ENCODE measurements around the gene TAMALIN.
A peak's percentile ranks its signal among the peaks of the same experiment; 100 is the strongest.

The TAMALIN gene

DNA sequence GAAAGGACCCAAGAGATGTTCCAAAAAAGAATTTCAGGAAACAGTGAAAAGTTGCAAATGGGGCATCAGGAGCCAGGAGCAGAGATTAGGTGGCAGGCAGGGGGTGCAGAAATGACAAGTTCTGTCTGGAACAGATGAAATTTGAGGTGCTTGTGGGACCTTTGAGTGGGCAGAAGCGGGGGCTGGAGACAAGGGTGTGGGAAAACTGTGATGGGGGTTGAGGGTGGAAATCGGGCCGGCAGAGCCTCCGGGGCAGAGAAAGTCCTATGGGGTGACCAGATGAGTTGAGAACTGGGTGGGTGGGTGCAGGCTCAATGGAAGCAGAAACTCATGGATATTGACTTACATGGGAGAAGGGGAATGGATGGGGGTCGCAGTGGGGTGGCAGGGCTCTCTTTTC lies 42.9 kb downstream of the TAMALIN start:
- H3K36me3 ChIP-seq, result peaks cover 5% of the 10 kb centered on the region
- no peaks in the 10 kb centered on the region for H3K9me3 ChIP-seq (ENCODE audit: severe bottlenecking)
- H3K27ac ChIP-seq, result no peak overlapping the region
- H3K27me3 ChIP-seq (ENCODE audit: insufficient read depth, low read depth, severe bottlenecking), result no peaks in the 10 kb centered on the region
- no peak overlapping the region for H3K4me3 ChIP-seq (ENCODE audit: low read depth, low read length)
- no peak for DNase-seq
- TF ChIP-seq, protein P1, sequence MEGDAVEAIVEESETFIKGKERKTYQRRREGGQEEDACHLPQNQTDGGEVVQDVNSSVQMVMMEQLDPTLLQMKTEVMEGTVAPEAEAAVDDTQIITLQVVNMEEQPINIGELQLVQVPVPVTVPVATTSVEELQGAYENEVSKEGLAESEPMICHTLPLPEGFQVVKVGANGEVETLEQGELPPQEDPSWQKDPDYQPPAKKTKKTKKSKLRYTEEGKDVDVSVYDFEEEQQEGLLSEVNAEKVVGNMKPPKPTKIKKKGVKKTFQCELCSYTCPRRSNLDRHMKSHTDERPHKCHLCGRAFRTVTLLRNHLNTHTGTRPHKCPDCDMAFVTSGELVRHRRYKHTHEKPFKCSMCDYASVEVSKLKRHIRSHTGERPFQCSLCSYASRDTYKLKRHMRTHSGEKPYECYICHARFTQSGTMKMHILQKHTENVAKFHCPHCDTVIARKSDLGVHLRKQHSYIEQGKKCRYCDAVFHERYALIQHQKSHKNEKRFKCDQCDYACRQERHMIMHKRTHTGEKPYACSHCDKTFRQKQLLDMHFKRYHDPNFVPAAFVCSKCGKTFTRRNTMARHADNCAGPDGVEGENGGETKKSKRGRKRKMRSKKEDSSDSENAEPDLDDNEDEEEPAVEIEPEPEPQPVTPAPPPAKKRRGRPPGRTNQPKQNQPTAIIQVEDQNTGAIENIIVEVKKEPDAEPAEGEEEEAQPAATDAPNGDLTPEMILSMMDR (IDR thresholded peaks at IDR 0.05; ENCODE audit: low read depth, low read length), result no peak

DNA sequence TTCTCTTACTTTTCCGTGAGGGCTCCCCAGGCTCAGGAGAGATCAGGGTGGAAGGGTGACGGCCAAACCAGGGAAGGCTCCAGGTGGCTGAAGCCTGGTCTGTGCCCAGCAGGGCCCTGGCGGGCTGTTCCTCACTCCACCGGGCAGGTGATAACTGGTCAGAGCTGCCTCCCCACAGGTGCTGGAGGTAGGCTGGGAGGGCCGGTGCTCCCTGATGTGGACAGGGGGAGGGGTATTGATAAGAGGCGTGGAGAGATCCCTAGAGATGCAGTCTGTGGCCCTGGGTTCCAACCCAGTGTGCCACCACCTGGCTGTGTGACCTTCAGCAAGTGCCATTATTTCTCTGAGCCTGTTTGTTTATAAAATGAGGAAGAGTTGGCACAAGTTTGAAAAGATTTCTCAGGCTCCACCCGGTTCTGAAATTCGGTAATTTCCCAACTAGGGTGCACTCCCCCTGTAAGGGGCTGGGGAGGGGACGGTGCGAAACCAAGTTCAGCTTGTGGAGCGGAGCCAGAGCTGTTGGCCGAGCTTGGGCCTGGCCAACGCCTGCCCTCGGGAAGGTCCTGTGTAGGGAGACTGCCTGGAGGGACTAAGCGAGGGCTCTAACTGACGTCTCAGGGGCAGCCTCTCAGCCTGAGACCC lies 43.5 kb downstream of the TAMALIN start:
- TF ChIP-seq, protein P1 (IDR thresholded peaks at IDR 0.05; ENCODE audit: low read depth, low read length), result no peak
- Histone ChIP-seq H3K27ac (peak overlapping the region; percentile 89), H3K4me3 (ENCODE audit: low read depth, low read length) (peak overlapping the region; percentile 51), H3K9me3 (ENCODE audit: severe bottlenecking) (no peaks in the 10 kb centered on the region), H3K27me3 (ENCODE audit: insufficient read depth, low read depth, severe bottlenecking) (no peaks in the 10 kb centered on the region), H3K36me3 (peaks cover 10% of the 10 kb centered on the region)
- no peak for DNase-seq

DNA sequence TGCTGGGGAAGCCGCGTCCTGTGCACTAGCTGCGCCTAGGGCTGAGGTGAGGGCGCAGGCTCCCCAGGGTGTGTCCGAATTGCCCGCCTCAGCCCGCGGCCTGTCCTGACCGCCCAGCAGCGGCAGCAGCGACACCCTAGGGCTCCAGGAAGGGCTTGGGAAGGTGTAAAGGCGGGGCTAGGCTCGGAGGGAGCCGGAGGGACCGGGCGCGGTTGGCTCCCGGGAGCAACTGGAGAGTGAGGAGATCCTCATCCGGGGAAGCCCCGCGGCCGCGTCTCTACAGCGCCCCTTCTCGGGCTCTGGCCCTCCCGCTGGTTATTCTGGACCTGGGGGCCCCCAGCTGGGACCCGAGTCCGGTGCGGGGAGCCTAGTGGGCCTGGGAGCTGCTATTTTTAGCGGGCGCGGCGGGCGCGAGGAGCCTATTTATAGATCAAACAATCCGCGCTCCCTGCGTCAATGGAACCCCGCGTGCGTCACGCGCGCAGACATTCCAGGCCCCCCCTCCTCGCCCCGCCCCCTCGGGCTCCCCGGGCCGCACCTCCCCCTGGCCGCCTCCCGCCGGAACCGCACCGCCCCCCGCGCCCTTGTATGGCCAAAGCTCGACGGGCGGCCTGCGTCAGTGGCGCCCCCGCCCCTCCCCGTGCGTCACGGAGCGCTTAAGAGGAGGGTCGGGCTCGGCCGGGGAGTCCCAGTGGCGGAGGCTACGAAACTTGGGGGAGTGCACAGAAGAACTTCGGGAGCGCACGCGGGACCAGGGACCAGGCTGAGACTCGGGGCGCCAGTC lies 44.2 kb downstream of the TAMALIN start, which contains the start of gene NR4A1:
NR4A1 (plus strand) TSS at position 685 of the 784 bp plus-strand sequence. CDS start 2,887 bp downstream, outside the sequence.
- TF ChIP-seq, protein P1 (IDR thresholded peaks at IDR 0.05; ENCODE audit: low read depth, low read length), result 0 out of 2 replicates have a peak, but pooled peaks have one; percentile 7
- H3K9me3 ChIP-seq (ENCODE audit: severe bottlenecking), result no peaks in the 10 kb centered on the region
- peak within 1 kb of the TSS; percentile 89 for H3K27ac ChIP-seq
- H3K4me3 ChIP-seq (ENCODE audit: low read depth, low read length), result peak within 1 kb of the TSS; percentile 51
- DNase-seq, result peak; percentile 96
- H3K27me3 ChIP-seq (ENCODE audit: insufficient read depth, low read depth, severe bottlenecking), result no peaks in the 10 kb centered on the region
- H3K36me3 ChIP-seq, result peaks cover 13% of the 10 kb centered on the region

DNA sequence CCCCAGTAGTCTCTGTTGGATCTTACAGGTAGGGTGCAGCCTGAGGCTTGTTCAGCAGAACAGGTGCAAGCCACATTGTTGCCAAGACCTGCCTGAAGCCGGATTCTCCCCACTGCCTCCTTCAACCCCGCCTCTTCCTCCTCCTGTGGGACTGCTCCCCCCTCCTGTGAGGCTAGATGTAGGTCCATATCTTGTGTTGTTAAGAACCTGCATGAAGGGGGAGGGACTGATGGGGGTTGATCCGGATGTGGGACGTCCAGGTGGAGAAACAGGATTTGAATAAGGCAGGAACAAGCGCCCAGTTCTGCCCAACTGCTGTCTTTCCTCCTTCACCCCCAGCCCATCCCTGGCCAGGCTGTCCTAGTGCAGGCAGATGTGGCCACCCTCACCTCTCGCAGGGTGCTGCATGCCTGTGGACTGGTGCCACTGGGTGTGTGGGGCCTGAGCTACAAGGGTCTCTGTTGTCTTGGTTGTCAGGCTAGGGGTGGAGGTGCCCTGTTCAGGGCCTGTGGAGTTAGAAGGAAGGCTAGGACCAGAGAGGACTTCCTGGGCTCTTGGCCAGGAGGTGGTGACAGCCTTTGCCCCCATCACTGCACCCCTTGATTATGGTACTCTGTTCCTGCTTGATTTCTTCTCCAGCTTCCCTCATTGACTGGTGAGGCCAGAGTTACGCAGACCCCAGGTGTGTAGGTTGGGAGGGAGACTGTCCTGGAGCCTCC lies 45.9 kb downstream of the TAMALIN start:
- Histone ChIP-seq H3K4me3 (ENCODE audit: low read depth, low read length) (no peak overlapping the region), H3K27ac (no peak overlapping the region), H3K27me3 (ENCODE audit: insufficient read depth, low read depth, severe bottlenecking) (no peaks in the 10 kb centered on the region), H3K9me3 (ENCODE audit: severe bottlenecking) (no peaks in the 10 kb centered on the region), H3K36me3 (peaks cover 24% of the 10 kb centered on the region)
- DNase-seq, result no peak
- TF ChIP-seq, protein P1 (IDR thresholded peaks at IDR 0.05; ENCODE audit: low read depth, low read length), result no peak

DNA sequence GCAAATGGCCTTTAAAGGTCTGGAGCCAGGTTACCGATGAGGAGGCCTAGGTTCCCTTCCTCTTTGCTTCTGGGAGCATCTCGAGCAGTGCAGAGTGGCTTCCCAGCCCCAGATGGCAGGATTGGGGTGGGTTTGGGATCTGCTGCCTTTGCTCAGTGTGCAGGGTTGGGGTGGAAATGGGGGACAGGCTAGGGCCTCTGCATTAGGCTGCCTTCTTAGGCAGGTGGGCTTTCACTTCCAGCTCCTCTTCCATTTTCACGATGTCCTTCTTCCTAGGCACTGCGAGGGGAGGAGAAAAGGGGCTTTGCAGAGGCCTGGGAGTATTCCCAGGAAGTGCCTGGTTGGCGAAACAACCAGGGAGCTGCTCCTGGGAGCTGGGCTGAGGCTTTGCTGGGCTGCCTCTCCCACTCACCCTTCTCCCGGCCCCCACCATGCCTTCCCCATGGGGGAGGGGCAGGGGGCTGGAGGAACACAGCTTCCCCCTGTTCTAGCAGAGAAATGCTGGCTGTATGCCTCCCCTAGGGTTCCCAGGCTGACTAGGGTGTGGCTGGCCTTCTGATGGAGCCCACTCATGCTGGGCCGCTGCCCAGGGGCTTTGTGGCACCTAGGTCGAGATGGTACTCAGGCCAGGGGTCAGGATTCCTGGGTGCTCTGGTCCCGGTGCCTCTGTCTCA lies 46.9 kb downstream of the TAMALIN start:
- H3K4me3 ChIP-seq (ENCODE audit: low read depth, low read length), result no peak overlapping the region
- H3K9me3 ChIP-seq (ENCODE audit: severe bottlenecking), result no peaks in the 10 kb centered on the region
- peaks cover 31% of the 10 kb centered on the region for H3K36me3 ChIP-seq
- no peaks in the 10 kb centered on the region for H3K27me3 ChIP-seq (ENCODE audit: insufficient read depth, low read depth, severe bottlenecking)
- no peak overlapping the region for H3K27ac ChIP-seq
- TF ChIP-seq, protein P1 (IDR thresholded peaks at IDR 0.05; ENCODE audit: low read depth, low read length), result no peak
- no peak for DNase-seq
